ENCODE data around the gene TCN1. TPM values are rescaled to one million over a fixed set of nuclear protein-coding genes. Genes with fewer than 3 reads are reported as not detected.
"Not testable (repeated sequence)": the region's sequence is repeated elsewhere in the genome, so short reads cannot be mapped to it uniquely, and the experiment has no call there.

The TCN1 gene, protein sequence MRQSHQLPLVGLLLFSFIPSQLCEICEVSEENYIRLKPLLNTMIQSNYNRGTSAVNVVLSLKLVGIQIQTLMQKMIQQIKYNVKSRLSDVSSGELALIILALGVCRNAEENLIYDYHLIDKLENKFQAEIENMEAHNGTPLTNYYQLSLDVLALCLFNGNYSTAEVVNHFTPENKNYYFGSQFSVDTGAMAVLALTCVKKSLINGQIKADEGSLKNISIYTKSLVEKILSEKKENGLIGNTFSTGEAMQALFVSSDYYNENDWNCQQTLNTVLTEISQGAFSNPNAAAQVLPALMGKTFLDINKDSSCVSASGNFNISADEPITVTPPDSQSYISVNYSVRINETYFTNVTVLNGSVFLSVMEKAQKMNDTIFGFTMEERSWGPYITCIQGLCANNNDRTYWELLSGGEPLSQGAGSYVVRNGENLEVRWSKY
- total RNA-seq, result not detected

DNA sequence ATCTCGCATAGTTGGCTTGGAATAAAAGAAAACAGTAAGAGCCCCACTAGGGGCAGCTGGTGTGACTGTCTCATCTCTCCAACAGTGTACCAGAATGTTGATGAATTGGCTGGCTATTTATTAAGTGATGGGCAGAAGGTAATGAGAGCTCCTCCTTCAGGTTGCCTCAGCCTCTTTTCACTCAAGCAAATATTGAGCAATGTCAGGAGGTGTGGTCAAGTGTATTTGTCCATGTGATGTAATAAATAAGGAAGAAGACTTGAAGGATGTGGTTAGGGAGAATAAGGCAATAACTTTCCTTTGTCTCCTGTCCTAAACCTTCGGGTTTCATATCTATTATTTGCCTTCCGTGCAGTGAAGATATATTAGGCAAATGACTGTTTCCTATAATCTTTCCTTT lies at the start of gene TCN1:
TCN1 (minus strand) TSS at position 91 of the 400 bp plus-strand sequence; CDS start at position 74, 17 bp downstream.
- DNase-seq (ENCODE audit: low spot score in 2 of 2), result no peak
- Histone ChIP-seq H3K4me3 (no peak within 1 kb of the TSS), H3K27me3 (no peaks in the 10 kb centered on the region), H3K27ac (peak within 1 kb of the TSS in 3 of 4 donors; percentile 10 to 85 (median 78)), H3K9me3 (peaks cover 0 to 7% (median 2%) of the 10 kb centered on the region in 4 donors), H3K4me1 (peaks cover 0 to 8% (median 0%) of the 10 kb centered on the region in 4 donors), H3K36me3 (no peaks in the 10 kb centered on the region)
- TF ChIP-seq, protein P1, sequence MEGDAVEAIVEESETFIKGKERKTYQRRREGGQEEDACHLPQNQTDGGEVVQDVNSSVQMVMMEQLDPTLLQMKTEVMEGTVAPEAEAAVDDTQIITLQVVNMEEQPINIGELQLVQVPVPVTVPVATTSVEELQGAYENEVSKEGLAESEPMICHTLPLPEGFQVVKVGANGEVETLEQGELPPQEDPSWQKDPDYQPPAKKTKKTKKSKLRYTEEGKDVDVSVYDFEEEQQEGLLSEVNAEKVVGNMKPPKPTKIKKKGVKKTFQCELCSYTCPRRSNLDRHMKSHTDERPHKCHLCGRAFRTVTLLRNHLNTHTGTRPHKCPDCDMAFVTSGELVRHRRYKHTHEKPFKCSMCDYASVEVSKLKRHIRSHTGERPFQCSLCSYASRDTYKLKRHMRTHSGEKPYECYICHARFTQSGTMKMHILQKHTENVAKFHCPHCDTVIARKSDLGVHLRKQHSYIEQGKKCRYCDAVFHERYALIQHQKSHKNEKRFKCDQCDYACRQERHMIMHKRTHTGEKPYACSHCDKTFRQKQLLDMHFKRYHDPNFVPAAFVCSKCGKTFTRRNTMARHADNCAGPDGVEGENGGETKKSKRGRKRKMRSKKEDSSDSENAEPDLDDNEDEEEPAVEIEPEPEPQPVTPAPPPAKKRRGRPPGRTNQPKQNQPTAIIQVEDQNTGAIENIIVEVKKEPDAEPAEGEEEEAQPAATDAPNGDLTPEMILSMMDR (IDR thresholded peaks at IDR 0.05), result no peak
- TF ChIP-seq EP300 (IDR thresholded peaks at IDR 0.05) (no peak), POLR2A (IDR thresholded peaks at IDR 0.05) (no peak)
- 82 to 84% methylated on average over 3 of the region's 3 CpGs for WGBS, 2 donors

DNA sequence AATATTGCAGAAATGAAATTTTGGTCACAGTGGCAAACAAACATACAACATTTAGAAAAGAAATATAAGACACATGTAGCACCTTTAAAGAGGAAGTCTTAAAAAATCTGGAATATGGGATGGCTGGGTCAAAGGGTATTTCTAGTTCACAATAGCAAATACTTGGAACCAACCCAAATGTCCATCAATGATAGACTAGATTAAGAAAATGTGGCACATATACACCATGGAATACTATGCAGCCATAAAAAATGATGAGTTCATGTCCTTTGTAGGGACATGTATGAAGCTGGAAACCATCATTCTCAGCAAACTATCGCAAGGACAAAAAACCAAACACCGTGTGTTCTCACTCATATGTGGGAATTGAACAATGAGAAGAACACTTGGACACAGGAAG lies 37.3 kb upstream of the TCN1 start:
- H3K4me3 ChIP-seq; DNase-seq (ENCODE audit: low spot score in 2 of 2); H3K4me1 ChIP-seq; H3K9me3 ChIP-seq; H3K36me3 ChIP-seq; H3K27ac ChIP-seq; H3K27me3 ChIP-seq: not testable (repeated sequence)
- 87 to 93% methylated on average over 2 of the region's 2 CpGs for WGBS, 2 donors

DNA sequence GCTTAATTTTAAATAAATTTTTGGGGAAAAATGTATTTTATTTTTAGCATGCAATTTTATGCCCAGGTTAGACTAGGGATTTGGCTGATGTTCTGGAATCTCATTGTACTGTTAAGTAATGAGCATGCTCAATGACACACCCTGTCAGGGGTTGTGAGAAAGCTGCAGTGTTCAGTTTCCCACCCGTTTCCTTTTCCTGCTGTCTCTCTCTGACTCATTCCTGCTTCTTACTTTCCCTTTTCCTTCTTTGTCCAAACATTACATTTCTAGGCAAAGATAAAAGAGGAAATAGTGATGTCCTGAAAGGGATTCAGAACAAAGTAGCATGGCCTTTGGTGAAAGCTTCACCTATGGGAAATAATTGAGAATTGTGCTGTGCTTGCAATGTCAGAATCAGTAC lies 35.0 kb upstream of the TCN1 start:
- no peak overlapping the region for H3K27ac ChIP-seq
- peaks cover 0 to 2% (median 0%) of the 10 kb centered on the region in 4 donors for H3K9me3 ChIP-seq
- no peak for DNase-seq (ENCODE audit: low spot score in 2 of 2)
- TF ChIP-seq POLR2A (IDR thresholded peaks at IDR 0.05), result no peak
- WGBS, 2 donors, result 12 to 13% methylated on average over 1 of the region's 1 CpG
- no peaks in the 10 kb centered on the region for H3K36me3 ChIP-seq
- peaks cover 0 to 6% (median 0%) of the 10 kb centered on the region in 4 donors for H3K4me1 ChIP-seq
- no peak overlapping the region for H3K4me3 ChIP-seq
- H3K27me3 ChIP-seq, result no peaks in the 10 kb centered on the region

DNA sequence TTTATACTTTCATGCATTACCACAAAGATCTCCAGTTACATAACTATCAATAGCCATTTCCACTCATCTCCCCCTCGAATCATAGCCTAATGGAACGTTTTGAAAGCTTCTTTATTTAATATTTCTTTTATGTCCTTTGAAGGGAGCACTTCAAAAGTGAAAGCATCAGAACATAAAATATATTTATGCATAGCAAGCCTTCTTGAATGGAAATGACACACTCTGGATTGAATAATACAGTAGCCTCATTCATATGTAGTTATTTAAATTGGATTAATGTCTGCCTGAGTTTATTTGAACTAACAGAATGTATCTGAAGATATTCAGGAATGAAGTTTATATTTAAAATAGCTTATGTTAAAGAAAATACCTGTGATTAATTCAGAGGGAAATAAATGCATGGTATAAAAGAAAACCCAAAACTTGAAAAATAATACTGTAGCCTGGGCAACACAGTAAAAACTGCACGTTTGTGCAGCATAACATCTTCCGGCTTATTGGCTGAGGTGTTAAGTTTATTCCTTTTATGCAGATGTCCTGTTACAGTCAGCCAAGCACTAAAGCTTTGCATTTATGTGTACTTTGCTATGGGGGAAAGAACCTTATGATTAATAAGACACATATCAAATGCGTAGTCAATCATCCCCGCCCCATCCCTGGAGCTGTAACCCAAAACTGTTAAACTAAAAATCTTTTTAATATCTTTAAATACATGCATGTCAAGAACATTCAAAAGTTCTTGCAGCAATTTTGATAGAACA lies 34.3 kb upstream of the TCN1 start:
- no peak for TF ChIP-seq EP300 (IDR thresholded peaks at IDR 0.05)
- TF ChIP-seq, protein P1 (IDR thresholded peaks at IDR 0.05), result no peak
- TF ChIP-seq POLR2A (IDR thresholded peaks at IDR 0.05), result no peak
- 55 to 56% methylated on average over 6 of the region's 6 CpGs for whole genome bisulfite sequencing, 2 donors
- H3K9me3 ChIP-seq, result peaks cover 0 to 2% (median 0%) of the 10 kb centered on the region in 4 donors
- H3K27me3 ChIP-seq, result no peaks in the 10 kb centered on the region
- no peaks in the 10 kb centered on the region for H3K36me3 ChIP-seq
- DNase-seq (ENCODE audit: low spot score in 2 of 2), result no peak
- H3K27ac ChIP-seq, result no peak overlapping the region
- H3K4me1 ChIP-seq, result peaks cover 0 to 6% (median 0%) of the 10 kb centered on the region in 4 donors
- H3K4me3 ChIP-seq, result no peak overlapping the region

DNA sequence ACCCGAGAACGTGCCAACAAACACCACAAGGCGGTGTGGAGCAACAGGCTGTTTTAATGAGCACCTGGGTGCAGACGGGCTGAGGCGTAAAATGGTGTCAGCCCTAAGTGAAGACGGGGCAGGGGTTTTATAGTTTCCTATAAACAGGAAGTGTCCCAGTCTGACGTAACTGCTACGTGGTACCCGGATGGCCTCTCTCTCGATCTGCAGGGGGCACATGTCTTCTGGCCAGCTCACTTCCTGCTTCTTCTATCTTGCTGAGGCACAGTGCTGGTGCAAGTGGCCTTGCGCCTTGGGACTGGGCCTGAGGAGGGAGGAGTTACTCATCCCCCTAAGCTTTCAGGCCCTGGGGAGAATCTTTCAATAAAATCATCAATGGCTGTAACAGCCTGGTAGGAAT lies 33.2 kb upstream of the TCN1 start:
- no peak for DNase-seq (ENCODE audit: low spot score in 2 of 2)
- Histone ChIP-seq H3K27me3 (no peaks in the 10 kb centered on the region), H3K36me3 (no peaks in the 10 kb centered on the region), H3K4me1 (peaks cover 0 to 6% (median 0%) of the 10 kb centered on the region in 4 donors), H3K27ac (no peak overlapping the region), H3K4me3 (no peak overlapping the region), H3K9me3 (no peaks in the 10 kb centered on the region)
- TF ChIP-seq EP300 (IDR thresholded peaks at IDR 0.05) (no peak), POLR2A (IDR thresholded peaks at IDR 0.05) (no peak)
- TF ChIP-seq, protein P1 (IDR thresholded peaks at IDR 0.05), result no peak
- WGBS, 2 donors, result 73 to 78% methylated on average over 11 of the region's 11 CpGs

DNA sequence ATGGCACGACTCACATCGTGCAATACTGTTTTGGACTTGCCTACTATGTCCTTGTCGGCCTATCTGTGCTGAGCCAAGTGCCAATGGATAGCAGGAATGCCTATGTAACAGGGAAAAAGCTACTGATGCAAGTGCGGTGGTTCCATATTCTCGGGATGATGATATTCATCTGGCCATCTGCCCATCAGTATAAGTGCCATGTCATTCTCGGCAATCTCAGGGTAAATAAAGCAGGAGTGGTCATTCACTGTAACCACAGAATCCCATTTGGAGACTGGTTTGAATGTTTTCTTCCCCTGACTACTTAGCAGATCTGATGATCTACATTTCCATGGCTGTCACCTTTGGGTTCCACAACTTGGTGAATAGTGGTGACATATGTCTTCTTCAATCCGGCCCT lies 32.4 kb upstream of the TCN1 start:
- TF ChIP-seq POLR2A (IDR thresholded peaks at IDR 0.05) (no peak), EP300 (IDR thresholded peaks at IDR 0.05) (no peak)
- TF ChIP-seq, protein P1 (IDR thresholded peaks at IDR 0.05), result no peak
- Histone ChIP-seq H3K4me3 (no peak overlapping the region), H3K36me3 (no peaks in the 10 kb centered on the region), H3K9me3 (no peaks in the 10 kb centered on the region), H3K27me3 (no peaks in the 10 kb centered on the region), H3K4me1 (peaks cover 0 to 6% (median 0%) of the 10 kb centered on the region in 4 donors), H3K27ac (no peak overlapping the region)
- WGBS, 2 donors, result 89 to 91% methylated on average over 7 of the region's 7 CpGs
- DNase-seq (ENCODE audit: low spot score in 2 of 2), result no peak
